Hepatocyte (in vitro differentiated cells): ENCODE data around the gene CDK13. TPM values are rescaled to one million over a fixed set of nuclear protein-coding genes. Genes with fewer than 3 reads are reported as not detected.

Experiments used
- DNase-seq: peaks from one replicate; pipeline ENCODE4 v3.0.0-alpha.2; 2016; ENCODE audit warnings: low spot score
- H2AFZ ChIP-seq: fragments of 200-600 bp; sonication (generic); 2 replicates; pipeline ENCODE4 v1.6.0; 2016; ENCODE audit warnings: antibody characterized with exemption, mild to moderate bottlenecking
- H3K27ac ChIP-seq: fragments of 200-600 bp; sonication (generic); 2 replicates; pipeline ENCODE4 v1.5.1; 2016; ENCODE audit warnings: mild to moderate bottlenecking
- H3K27me3 ChIP-seq: fragments of 200-600 bp; sonication (generic); 2 replicates; pipeline ENCODE4 v1.6.1; 2016
- H3K36me3 ChIP-seq: fragments of 200-600 bp; sonication (generic); replicated peaks from 2 replicates; pipeline ENCODE4 v1.5.1; 2016; ENCODE audit warnings: low read depth; ENCODE audit not compliant: insufficient read depth
- H3K4me1 ChIP-seq: fragments of 200-600 bp; sonication (generic); 2 replicates; pipeline ENCODE4 v1.5.1; 2016; ENCODE audit warnings: mild to moderate bottlenecking, moderate library complexity; ENCODE audit not compliant: insufficient read depth
- H3K4me2 ChIP-seq: fragments of 200-600 bp; sonication (generic); 2 replicates; pipeline ENCODE4 v1.6.0; 2016
- H3K4me3 ChIP-seq: fragments of 200-600 bp; sonication (generic); 2 replicates; pipeline ENCODE4 v1.5.1; 2016; ENCODE audit warnings: mild to moderate bottlenecking
- H3K79me2 ChIP-seq: fragments of 200-600 bp; sonication (generic); 2 replicates; pipeline ENCODE4 v1.6.0; 2017; ENCODE audit warnings: mild to moderate bottlenecking
- H3K9me2 ChIP-seq: fragments of 200-600 bp; sonication (generic); replicated peaks from 2 replicates; pipeline ENCODE4 v1.6.0; 2017; ENCODE audit warnings: mild to moderate bottlenecking; ENCODE audit not compliant: insufficient read depth
- H3K9me3 ChIP-seq: fragments of 200-600 bp; sonication (generic); 2 replicates; pipeline ENCODE4 v1.5.1; 2016; ENCODE audit warnings: low read depth, mild to moderate bottlenecking
- H4K20me1 ChIP-seq: fragments of 200-600 bp; sonication (generic); 2 replicates; pipeline ENCODE4 v1.6.0; 2016; ENCODE audit warnings: mild to moderate bottlenecking; ENCODE audit not compliant: insufficient read depth, poor library complexity, severe bottlenecking
- EZH2 ChIP-seq: fragments of 200-600 bp; sonication (generic); IDR thresholded peaks from 2 replicates; pipeline ENCODE4 v1.6.1; 2016; ENCODE audit warnings: antibody characterized with exemption, mild to moderate bottlenecking, borderline replicate concordance
- EZH2phosphoT487 ChIP-seq: fragments of 200-600 bp; sonication (generic); IDR thresholded peaks from one replicate; pipeline ENCODE4 v1.6.1; 2018; ENCODE audit warnings: antibody characterized with exemption, mild to moderate bottlenecking, low read depth, moderate library complexity; ENCODE audit not compliant: unreplicated experiment, severe bottlenecking
- WGBS: methylation state at CpG from one replicate; pipeline ENCODE4 v1.1.6; 2016; ENCODE audit warnings: low lambda C conversion rate; ENCODE audit errors: missing lambda C conversion rate; 5-methylcytosine and 5-hydroxymethylcytosine counted together
- polyA plus RNA-seq: library from polyadenylated mRNA; unstranded; fragments of >200 nt; fragmentation: Nextera tagmentation; extraction: Ambion mirVana; gene quantifications from 2 replicates; pipeline ENCODE4 v1.2.1, GENCODE V29; 2016
- total RNA-seq: library from RNA; depleted of rRNA; stranded (reverse); fragments of >200 nt; gene quantifications from 2 replicates; pipeline ENCODE4 v1.2.3, GENCODE V29; 2014
- TF ChIP-seq, protein P1 (sequence below): fragments of 200-600 bp; sonication (generic); IDR thresholded peaks from 2 replicates; pipeline ENCODE4 v1.5.1; 2016; ENCODE audit warnings: antibody characterized with exemption, mild to moderate bottlenecking; ENCODE audit not compliant: poor library complexity

The CDK13 gene
- total and polyA plus RNA-seq, 2 experiments from 2014 or later: 36.1 to 76.0 TPM

- TF ChIP-seq EZH2 (no peak), EZH2phosphoT487 (no peak)
- TF ChIP-seq, protein P1, sequence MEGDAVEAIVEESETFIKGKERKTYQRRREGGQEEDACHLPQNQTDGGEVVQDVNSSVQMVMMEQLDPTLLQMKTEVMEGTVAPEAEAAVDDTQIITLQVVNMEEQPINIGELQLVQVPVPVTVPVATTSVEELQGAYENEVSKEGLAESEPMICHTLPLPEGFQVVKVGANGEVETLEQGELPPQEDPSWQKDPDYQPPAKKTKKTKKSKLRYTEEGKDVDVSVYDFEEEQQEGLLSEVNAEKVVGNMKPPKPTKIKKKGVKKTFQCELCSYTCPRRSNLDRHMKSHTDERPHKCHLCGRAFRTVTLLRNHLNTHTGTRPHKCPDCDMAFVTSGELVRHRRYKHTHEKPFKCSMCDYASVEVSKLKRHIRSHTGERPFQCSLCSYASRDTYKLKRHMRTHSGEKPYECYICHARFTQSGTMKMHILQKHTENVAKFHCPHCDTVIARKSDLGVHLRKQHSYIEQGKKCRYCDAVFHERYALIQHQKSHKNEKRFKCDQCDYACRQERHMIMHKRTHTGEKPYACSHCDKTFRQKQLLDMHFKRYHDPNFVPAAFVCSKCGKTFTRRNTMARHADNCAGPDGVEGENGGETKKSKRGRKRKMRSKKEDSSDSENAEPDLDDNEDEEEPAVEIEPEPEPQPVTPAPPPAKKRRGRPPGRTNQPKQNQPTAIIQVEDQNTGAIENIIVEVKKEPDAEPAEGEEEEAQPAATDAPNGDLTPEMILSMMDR: no peak
- no peaks in the 10 kb centered on the region for H3K36me3 ChIP-seq
- no peak overlapping the region for H3K27ac ChIP-seq
- no peak overlapping the region for H2AFZ ChIP-seq
- no peak overlapping the region for H3K4me2 ChIP-seq
- 95% methylated on average over 2 of the region's 2 CpGs for WGBS
- no peak for DNase-seq
- H3K9me3 ChIP-seq: no peaks in the 10 kb centered on the region
- H4K20me1 ChIP-seq: peaks cover 64% of the 10 kb centered on the region
- H3K4me1 ChIP-seq: no peaks in the 10 kb centered on the region
- H3K79me2 ChIP-seq: peaks cover 89% of the 10 kb centered on the region
- no peak overlapping the region for H3K4me3 ChIP-seq
- no peaks in the 10 kb centered on the region for H3K27me3 ChIP-seq
- H3K9me2 ChIP-seq: no peaks in the 10 kb centered on the region
Measured at GRCh38 chr7:39967406-39968161, 17.5 kb downstream of the CDK13 start.

DNA sequence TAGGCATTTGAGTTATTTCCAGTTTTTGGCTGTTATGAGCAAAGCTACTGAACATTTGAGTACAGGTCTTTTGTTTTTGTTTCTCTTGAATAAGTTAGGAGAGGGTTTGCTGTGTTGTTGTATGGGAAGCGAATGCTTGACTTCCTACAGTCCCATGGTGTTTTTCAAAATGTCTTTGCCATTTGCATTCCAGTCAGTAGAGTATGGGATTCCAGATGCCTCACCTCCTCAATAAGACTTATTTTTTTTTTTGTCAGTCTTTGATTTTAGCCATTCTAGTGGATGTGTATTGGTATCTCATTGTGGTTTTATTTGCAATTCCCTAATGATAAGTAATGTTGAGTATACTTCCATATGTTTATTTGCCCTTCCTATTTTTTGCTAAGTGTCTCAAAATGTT, 19.4 kb downstream of the CDK13 start:
- no peaks in the 10 kb centered on the region for H3K9me3 ChIP-seq
- no peak overlapping the region for H2AFZ ChIP-seq
- H3K9me2 ChIP-seq: no peaks in the 10 kb centered on the region
- H3K27ac ChIP-seq: peak overlapping the region; percentile 50
- WGBS: 88% methylated on average over 1 of the region's 1 CpG
- H3K4me1 ChIP-seq: no peaks in the 10 kb centered on the region
- peaks cover 95% of the 10 kb centered on the region for H3K79me2 ChIP-seq
- no peaks in the 10 kb centered on the region for H3K27me3 ChIP-seq
- H3K4me3 ChIP-seq: no peak overlapping the region
- no peak overlapping the region for H3K4me2 ChIP-seq
- peaks cover 81% of the 10 kb centered on the region for H4K20me1 ChIP-seq
- TF ChIP-seq, protein P1: no peak
- TF ChIP-seq EZH2 (no peak), EZH2phosphoT487 (no peak)
- DNase-seq: no peak
- H3K36me3 ChIP-seq: no peaks in the 10 kb centered on the region

GRCh38 chr7:39971924-39972323, 21.9 kb downstream of the CDK13 start:
- H3K4me1 ChIP-seq: no peaks in the 10 kb centered on the region

More at GRCh38 chr7:39971924-39972323, 21.9 kb downstream of the CDK13 start:
- 91% methylated on average over 3 of the region's 3 CpGs for WGBS
- Histone ChIP-seq H3K79me2 (peaks cover 100% of the 10 kb centered on the region), H2AFZ (no peak overlapping the region), H3K36me3 (no peaks in the 10 kb centered on the region), H4K20me1 (peaks cover 97% of the 10 kb centered on the region), H3K4me3 (no peak overlapping the region), H3K27ac (no peak overlapping the region), H3K9me3 (no peaks in the 10 kb centered on the region), H3K4me2 (no peak overlapping the region), H3K27me3 (no peaks in the 10 kb centered on the region), H3K9me2 (no peaks in the 10 kb centered on the region)
- no peak for DNase-seq
- no peak for TF ChIP-seq EZH2phosphoT487
- TF ChIP-seq, protein P1: no peak
- TF ChIP-seq EZH2: no peak
